ENCODE results near the gene PITX1.
"Not testable (repeated sequence)": the region's sequence is repeated elsewhere in the genome, so short reads cannot be mapped to it uniquely, and the experiment has no call there.

Gene PITX1

GRCh38 chr5:135008981-135009735 is 24.9 kb downstream of the PITX1 start:
- DNase-seq: no peak

- no peak for DNase-seq
These were observed 25.5 kb downstream of the PITX1 start for GRCh38 chr5:135008556-135008955.

DNA sequence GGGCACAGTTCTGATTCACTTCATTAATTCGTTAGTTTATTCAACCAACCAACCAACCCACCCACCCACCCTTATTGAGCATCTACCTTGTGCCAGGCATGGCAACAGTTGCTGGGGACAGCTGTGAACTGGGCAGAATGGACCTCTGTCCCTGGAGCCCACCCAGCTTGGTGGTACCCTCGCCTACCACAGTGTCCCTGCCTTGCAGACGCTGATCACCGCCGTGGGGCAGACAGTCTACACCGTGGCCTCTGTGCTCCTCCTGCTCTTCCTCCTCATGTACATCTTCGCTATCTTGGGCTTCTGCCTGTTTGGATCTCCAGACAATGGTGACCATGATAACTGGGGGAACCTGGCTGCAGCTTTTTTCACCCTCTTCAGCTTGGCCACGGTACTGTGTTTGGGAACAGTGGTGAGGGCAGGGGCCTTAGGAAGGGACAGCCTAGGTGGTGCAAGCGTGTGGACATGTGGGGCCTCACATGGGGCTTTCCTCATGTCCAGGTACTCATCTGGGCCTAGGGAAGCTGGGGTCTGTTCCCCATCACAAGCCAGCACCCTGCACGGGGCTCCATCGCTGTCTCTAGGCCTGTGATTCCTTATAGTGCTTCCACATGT is 26.2 kb downstream of the PITX1 start:
- DNase-seq: no peak

DNA sequence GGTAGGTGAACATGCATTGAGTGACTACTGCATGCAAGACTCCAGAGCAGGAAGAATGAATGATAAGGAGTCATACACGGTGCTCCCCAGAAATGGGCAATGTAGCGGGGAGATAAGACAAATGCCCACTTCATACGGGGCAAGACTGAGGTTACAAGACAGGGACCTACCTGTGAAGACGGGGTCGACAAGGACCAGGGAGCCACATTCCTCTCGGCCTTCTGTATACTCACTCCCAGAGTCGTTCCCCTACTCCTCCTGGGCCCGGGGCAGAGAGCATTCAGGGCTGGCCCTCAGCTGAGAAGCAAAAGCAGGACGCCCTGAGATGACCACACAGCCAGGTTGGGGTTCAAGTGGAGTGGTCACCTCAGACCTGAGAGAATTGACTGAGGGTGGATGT is 26.7 kb downstream of the PITX1 start:
- DNase-seq: no peak

GRCh38 chr5:135005076-135005475 is 29.0 kb downstream of the PITX1 start:
- DNase-seq: no peak

- DNase-seq: no peak
These were observed 29.7 kb downstream of the PITX1 start for GRCh38 chr5:135004376-135004775.

GRCh38 chr5:134998068-134998467 is 36.0 kb downstream of the PITX1 start:
- not testable (repeated sequence) for DNase-seq

GRCh38 chr5:134997015-134997414 is 37.0 kb downstream of the PITX1 start:
- no peak for DNase-seq

GRCh38 chr5:134995850-134996402 is 38.1 kb downstream of the PITX1 start:
- DNase-seq: no peak

- no peak for DNase-seq
These were observed 39.4 kb downstream of the PITX1 start for GRCh38 chr5:134994560-134995156.

DNA sequence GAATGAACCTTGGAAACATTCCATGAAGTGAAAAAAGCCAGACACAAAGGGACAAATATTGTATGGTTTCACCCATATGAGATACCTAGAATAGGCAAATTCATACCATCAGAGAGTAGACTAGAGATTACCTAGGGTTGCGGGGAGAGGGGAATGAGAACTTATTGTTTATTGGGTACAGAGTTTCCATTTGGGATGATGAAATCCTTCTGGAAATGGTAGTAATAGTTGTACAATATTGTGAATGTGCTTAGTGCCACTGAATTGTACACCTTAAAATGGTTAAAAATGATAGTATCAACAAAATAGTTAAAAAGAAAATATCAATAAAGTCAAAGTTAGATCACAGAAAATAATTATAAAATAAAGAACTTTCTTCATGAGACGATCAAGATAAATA is 40.9 kb downstream of the PITX1 start:
- DNase-seq: no peak

DNA sequence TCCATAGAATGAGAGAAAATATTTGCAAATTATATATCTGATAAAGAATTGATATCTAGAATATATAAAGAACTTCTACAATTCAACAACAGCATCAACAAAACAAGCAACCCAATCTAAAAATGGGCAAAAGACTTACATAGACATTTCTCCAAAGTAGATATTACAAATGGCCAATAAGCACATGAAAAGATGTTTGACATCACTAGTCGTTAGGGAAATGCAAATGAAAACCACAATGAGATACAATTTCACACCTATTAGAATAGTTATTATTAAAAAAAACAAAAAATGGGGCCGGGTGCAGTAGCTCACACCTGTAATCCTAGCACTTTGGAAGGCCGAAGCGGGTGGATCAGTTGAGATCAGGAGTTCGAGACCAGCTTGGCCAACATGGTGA is 41.9 kb downstream of the PITX1 start:
- DNase-seq: no peak

- DNase-seq: not testable (repeated sequence)
These were observed 43.8 kb downstream of the PITX1 start for GRCh38 chr5:134990183-134990582.

DNA sequence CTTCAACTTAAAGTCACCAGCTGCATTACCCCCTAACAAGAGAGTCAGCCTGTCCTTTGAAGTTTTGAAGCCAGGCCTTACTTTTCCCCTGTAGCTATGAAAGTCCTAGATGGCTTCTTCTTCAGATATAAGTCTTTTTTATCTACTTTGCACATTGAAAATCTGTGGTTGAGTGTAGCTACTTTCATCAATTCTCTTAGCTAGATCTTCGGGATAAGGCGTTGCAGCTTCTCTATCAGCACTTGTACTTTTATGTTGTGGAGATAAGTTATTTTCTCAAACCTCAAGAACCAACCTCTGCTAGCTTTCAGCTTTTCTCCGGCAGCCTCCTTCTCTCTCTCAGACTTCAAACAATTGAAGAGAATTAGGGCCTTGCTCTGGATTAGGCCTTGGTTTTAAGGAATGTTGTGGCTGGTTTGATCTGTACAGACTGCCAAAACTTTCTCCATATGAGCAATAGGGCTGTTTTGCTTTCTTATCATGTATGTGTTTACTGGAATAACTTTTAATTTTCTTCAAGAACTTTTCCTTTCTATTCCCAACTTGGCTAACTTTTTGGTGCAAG is 44.7 kb downstream of the PITX1 start:
- DNase-seq: no peak

- DNase-seq: no peak
These were observed 51.8 kb downstream of the PITX1 start for GRCh38 chr5:134982230-134982629.

GRCh38 chr5:134979416-134979815 is 54.6 kb downstream of the PITX1 start:
- DNase-seq: no peak
